HG02973 (cell line): ENCODE data around the gene TMEM255A.
"Not testable (repeated sequence)": the region's sequence is repeated elsewhere in the genome, so short reads cannot be mapped to it uniquely, and the experiment has no call there.

Experiments
- ATAC-seq: cut with Tn5 transposase; IDR thresholded peaks from one replicate; pipeline ENCODE4 v1.9.1; 2021; ENCODE audit warnings: moderate library complexity; ENCODE audit not compliant: unreplicated experiment

Gene TMEM255A

GRCh38 chrX:120310861-120311726 is at the start of gene TMEM255A:
Gene TMEM255A, minus strand, starts transcription at chrX:120311461. Its CDS starts 152 bp downstream, at chrX:120311309.
- no peak for ATAC-seq

- ATAC-seq: no peak
Measured at GRCh38 chrX:120358737-120359456, 47.6 kb upstream of the TMEM255A start.

GRCh38 chrX:120357186-120357585 is 45.9 kb upstream of the TMEM255A start:
- ATAC-seq: no peak

GRCh38 chrX:120356084-120356483 is 44.8 kb upstream of the TMEM255A start:
- no peak for ATAC-seq

GRCh38 chrX:120350450-120351138 is 39.3 kb upstream of the TMEM255A start:
- no peak for ATAC-seq

GRCh38 chrX:120344566-120344965 is 33.3 kb upstream of the TMEM255A start:
- not testable (repeated sequence) for ATAC-seq

GRCh38 chrX:120336899-120337298 is 25.6 kb upstream of the TMEM255A start:
- no peak for ATAC-seq

- no peak for ATAC-seq
Measured at GRCh38 chrX:120335289-120335688, 24.0 kb upstream of the TMEM255A start.

GRCh38 chrX:120334603-120335002 is 23.3 kb upstream of the TMEM255A start:
- ATAC-seq: no peak

GRCh38 chrX:120334151-120334550 is 22.9 kb upstream of the TMEM255A start:
- no peak for ATAC-seq

GRCh38 chrX:120332394-120332793 is 21.1 kb upstream of the TMEM255A start:
- ATAC-seq: no peak

GRCh38 chrX:120331116-120331515 is 19.9 kb upstream of the TMEM255A start:
- no peak for ATAC-seq

- ATAC-seq: no peak
Measured at GRCh38 chrX:120321520-120322281, 10.4 kb upstream of the TMEM255A start.

GRCh38 chrX:120318411-120318810 is 7.2 kb upstream of the TMEM255A start:
- no peak for ATAC-seq

- ATAC-seq: no peak
Measured at GRCh38 chrX:120316587-120317283, 5.5 kb upstream of the TMEM255A start.

GRCh38 chrX:120315776-120316175 is 4.5 kb upstream of the TMEM255A start:
- no peak for ATAC-seq

- ATAC-seq: no peak
Measured at GRCh38 chrX:120311727-120312063, 434 bp upstream of the TMEM255A start.

- no peak for ATAC-seq
Measured at GRCh38 chrX:120309873-120310705, 1.2 kb downstream of the TMEM255A start.
